ENCODE data around the gene C2orf74.
"Not testable (repeated sequence)": the region's sequence is repeated elsewhere in the genome, so short reads cannot be mapped to it uniquely, and the experiment has no call there.

The C2orf74 gene

GRCh38 chr2:61175036-61175435 lies 13.0 kb downstream of the C2orf74 start:
- no peak for DNase-seq

- peak; percentile 89 for DNase-seq
Measured at GRCh38 chr2:61176755-61177726, 15.1 kb downstream of the C2orf74 start.

- DNase-seq: no peak
Measured at GRCh38 chr2:61177727-61178549, 15.9 kb downstream of the C2orf74 start.

GRCh38 chr2:61178603-61179545 lies 16.9 kb downstream of the C2orf74 start:
- DNase-seq: no peak

GRCh38 chr2:61179701-61180639 lies 18.0 kb downstream of the C2orf74 start:
- no peak for DNase-seq

GRCh38 chr2:61180686-61181085 lies 18.7 kb downstream of the C2orf74 start:
- no peak for DNase-seq

GRCh38 chr2:61181382-61182058 lies 19.5 kb downstream of the C2orf74 start:
- no peak for DNase-seq

GRCh38 chr2:61182059-61182383 lies 20.0 kb downstream of the C2orf74 start:
- DNase-seq: no peak

- DNase-seq: no peak
Measured at GRCh38 chr2:61183795-61184194, 21.8 kb downstream of the C2orf74 start.

- DNase-seq: no peak
Measured at GRCh38 chr2:61184263-61184662, 22.3 kb downstream of the C2orf74 start.

GRCh38 chr2:61185231-61185728 lies 23.3 kb downstream of the C2orf74 start:
- no peak for DNase-seq

- no peak for DNase-seq
Measured at GRCh38 chr2:61187085-61187484, 25.1 kb downstream of the C2orf74 start.

GRCh38 chr2:61193670-61194561 lies 31.9 kb downstream of the C2orf74 start:
- no peak for DNase-seq

- DNase-seq: not testable (repeated sequence)
Measured at GRCh38 chr2:61194646-61195045, 32.7 kb downstream of the C2orf74 start.

GRCh38 chr2:61196671-61197070 lies 34.7 kb downstream of the C2orf74 start:
- no peak for DNase-seq

GRCh38 chr2:61205132-61205531 lies 43.1 kb downstream of the C2orf74 start:
- no peak for DNase-seq

GRCh38 chr2:61210332-61210981 lies 48.5 kb downstream of the C2orf74 start:
- DNase-seq: no peak

GRCh38 chr2:61214171-61214570 lies 52.2 kb downstream of the C2orf74 start:
- DNase-seq: no peak

All from T1000 (cell line).